ENCODE results near the gene CRTAC1. TPM values are rescaled to one million over a fixed set of nuclear protein-coding genes. Genes with fewer than 3 reads are reported as not detected.

CRTAC1 gene
- total and polyA plus RNA-seq, 9 of the 15 experiments (the other 6 are each of a cell fraction or from before 2014, with no cell fraction given) = not detected

DNA sequence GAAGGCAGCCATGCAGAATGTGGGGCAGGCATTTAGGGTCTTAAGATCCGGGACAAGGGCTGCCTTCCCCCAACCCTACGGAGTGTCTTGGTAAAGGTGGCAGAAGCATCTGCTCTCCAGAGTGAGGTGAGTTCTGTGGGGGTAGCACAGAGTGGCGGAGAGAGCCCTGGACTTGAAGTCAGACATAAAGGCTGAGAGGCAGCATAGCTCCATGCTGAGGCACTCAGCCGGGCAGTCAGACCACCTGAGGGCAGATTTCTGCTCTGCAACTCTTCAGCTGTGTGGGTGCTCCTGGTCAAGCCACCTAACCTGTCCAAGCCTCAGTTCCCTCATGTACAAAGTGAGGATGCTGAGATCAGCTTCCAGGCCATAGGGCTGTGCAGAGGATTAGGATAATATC, 81.0 kb downstream of the CRTAC1 start:
- no peak overlapping the region for H3K4me3 ChIP-seq
- no peak for DNase-seq (ENCODE audit: extremely low read depth in 1 of 4, low spot score in 3 of 4)
- H4K20me1 ChIP-seq (replicated peaks; ENCODE audit: control insufficient read depth, insufficient read depth, low read length) = no peaks in the 10 kb centered on the region
- no TSS peak for BruUV-seq (replicated peaks)
- no peak overlapping the region for H2AFZ ChIP-seq (ENCODE audit: low read depth, low read length)
- ChIA-PET POLR2A (interaction anchor here (0.6 to 0.9 kb wide), 2 partner anchors 18 to 322 kb away, joined by 3 to 4 read pairs; no protein-coding TSS in a partner anchor), CTCF (ENCODE audit: low intra/inter-chr PET ratio) (no interaction called here)
- no peaks in the 10 kb centered on the region for H3K79me2 ChIP-seq (ENCODE audit: control insufficient read depth, insufficient read depth, low read length)
- no peak overlapping the region for H3K27ac ChIP-seq (ENCODE audit: extremely low read depth, low read depth, low read length)
- intact Hi-C loops (cut with micrococcal nuclease) = no loop called here
- ATAC-seq = no peak
- 4% methylated on average over 3 of the region's 4 CpGs for WGBS (ENCODE audit: insufficient coverage, low coverage, missing lambda C conversion rate)
- no peaks in the 10 kb centered on the region; a peak in 1 of 5 replicates for H3K27me3 ChIP-seq (ENCODE audit: control insufficient read depth in 2 of 2, insufficient read depth in 2 of 2, low read length in 2 of 2)
- TF ChIP-seq RFX5 (IDR thresholded peaks at IDR 0.05; ENCODE audit: low read depth, low read length) (no peak), ZNF212 (CRISPR knock-in tag; IDR thresholded peaks at IDR 0.05) (no peak), SMARCE1 (IDR thresholded peaks at IDR 0.05) (no peak), TCF7 (IDR thresholded peaks at IDR 0.05; ENCODE audit: borderline replicate concordance) (no peak), CGGBP1 (CRISPR knock-in tag; IDR thresholded peaks at IDR 0.05) (no peak), ZNF175 (CRISPR knock-in tag; IDR thresholded peaks at IDR 0.05; ENCODE audit: low read depth) (no peak), E4F1 (CRISPR knock-in tag; IDR thresholded peaks at IDR 0.05; ENCODE audit: borderline replicate concordance) (no peak), ZNF695 (CRISPR knock-in tag; IDR thresholded peaks at IDR 0.05) (no peak), TAF7 (tag; IDR thresholded peaks at IDR 0.05) (no peak), NBN (IDR thresholded peaks at IDR 0.05; ENCODE audit: low read depth) (no peak), MTA3 (IDR thresholded peaks at IDR 0.05; ENCODE audit: borderline replicate concordance) (no peak), KLF10 (CRISPR knock-in tag; IDR thresholded peaks at IDR 0.05) (no peak), PATZ1 (CRISPR knock-in tag; IDR thresholded peaks at IDR 0.05; ENCODE audit: borderline replicate concordance) (no peak), CBFB (CRISPR knock-in tag; IDR thresholded peaks at IDR 0.05) (no peak), COPS2 (conservative IDR thresholded peaks at IDR 0.05) (no peak), CLOCK (CRISPR knock-in tag; IDR thresholded peaks at IDR 0.05; ENCODE audit: borderline replicate concordance) (no peak), SRSF9 (IDR thresholded peaks at IDR 0.05; ENCODE audit: borderline replicate concordance, low read depth, low read length) (no peak), SMAD2 (IDR thresholded peaks at IDR 0.05; ENCODE audit: low read depth, low read length) (no peak)
- FAIRE-seq = no peak
- H3K4me2 ChIP-seq (ENCODE audit: insufficient read depth, low read length) = no peak overlapping the region
- H3K4me1 ChIP-seq (replicated peaks in 1 of 2; ENCODE audit: control insufficient read depth in 2 of 2, insufficient read depth in 2 of 2, low read length in 2 of 2) = peaks cover 0 to 4% of the 10 kb centered on the region in 2 experiments; a peak in 3 of 5 replicates
- no peak overlapping the region for H3K9ac ChIP-seq (ENCODE audit: insufficient read depth in 1 of 2, low read depth in 2 of 2, low read length in 2 of 2)
- H3K36me3 ChIP-seq (ENCODE audit: control insufficient read depth, insufficient read depth, low read length) = no peaks in the 10 kb centered on the region
- H3K9me1 ChIP-seq (ENCODE audit: control insufficient read depth, insufficient read depth, low read length) = no peaks in the 10 kb centered on the region
- peaks cover 5% of the 10 kb centered on the region; the same call in 1 of the 2 replicates for H3K9me3 ChIP-seq (replicated peaks; ENCODE audit: control insufficient read depth, insufficient read depth, low read depth, low read length)
- in situ Hi-C loops (cut with MboI) = no loop called here
